DOHH2 (cell line): ENCODE data around the gene RRN3.
"Not testable (repeated sequence)": the region's sequence is repeated elsewhere in the genome, so short reads cannot be mapped to it uniquely, and the experiment has no call there.

Experiments used
- H3F3A ChIP-seq: fragments of 200-600 bp; sonication (generic), shearing (Covaris generic); 2 replicates; pipeline ENCODE4 v1.6.0; 2016; ENCODE audit warnings: antibody characterized with exemption, mild to moderate bottlenecking; ENCODE audit not compliant: control insufficient read depth, insufficient read depth
- H3K27ac ChIP-seq: fragments of 200-600 bp; sonication (generic); 2 replicates; pipeline ENCODE4 v1.5.1; 2014; ENCODE audit warnings: low read depth, mild to moderate bottlenecking, low read length, moderate library complexity
- H3K27me3 ChIP-seq: fragments of 200-600 bp; sonication (generic); 2 replicates; pipeline ENCODE4 v1.6.1; 2014; ENCODE audit warnings: mild to moderate bottlenecking, low read length, mixed read lengths; ENCODE audit not compliant: control insufficient read depth
- H3K36me3 ChIP-seq: fragments of 200-600 bp; sonication (generic); 2 replicates; pipeline ENCODE4 v1.6.1; 2014; ENCODE audit warnings: mild to moderate bottlenecking, low read length, moderate library complexity, mixed read lengths; ENCODE audit not compliant: control insufficient read depth
- H3K4me1 ChIP-seq: fragments of 200-600 bp; sonication (generic); 2 replicates; pipeline ENCODE4 v1.6.1; 2014; ENCODE audit warnings: mild to moderate bottlenecking, low read length, mixed read lengths; ENCODE audit not compliant: control insufficient read depth
- H3K4me2 ChIP-seq: fragments of 200-600 bp; sonication (generic); 2 replicates; pipeline ENCODE4 v1.6.0; 2014; ENCODE audit warnings: mild to moderate bottlenecking, low read length, moderate library complexity
- H3K4me3 ChIP-seq: fragments of 200-600 bp; sonication (generic); 2 replicates; pipeline ENCODE4 v1.5.1; 2014; ENCODE audit warnings: mild to moderate bottlenecking, low read length, mixed read lengths
- H3K79me2 ChIP-seq: fragments of 200-600 bp; sonication (generic); 2 replicates; pipeline ENCODE4 v1.6.1; 2014; ENCODE audit warnings: mild to moderate bottlenecking, low read length, mixed read lengths; ENCODE audit not compliant: control insufficient read depth
- H3K9me2 ChIP-seq: fragments of 200-600 bp; sonication (generic); replicated peaks from 2 replicates; pipeline ENCODE4 v1.6.1; 2014; ENCODE audit warnings: mild to moderate bottlenecking, low read length, mixed read lengths; ENCODE audit not compliant: control insufficient read depth
- H3K9me3 ChIP-seq: fragments of 200-600 bp; sonication (generic); 2 replicates; pipeline ENCODE4 v1.6.1; 2014; ENCODE audit warnings: antibody characterized with exemption, low read length, mixed read lengths; ENCODE audit not compliant: control insufficient read depth, insufficient read depth
- H4K20me1 ChIP-seq: fragments of 200-600 bp; sonication (generic); 2 replicates; pipeline ENCODE4 v1.6.0; 2014; ENCODE audit warnings: low read depth, mild to moderate bottlenecking, antibody characterized with exemption, low read length, moderate library complexity; ENCODE audit not compliant: control insufficient read depth, insufficient read depth
- CTCF ChIP-seq: fragments of 200-600 bp; sonication (generic); IDR thresholded peaks from one replicate; pipeline ENCODE4 v1.5.1; 2014; ENCODE audit warnings: antibody characterized with exemption, mild to moderate bottlenecking, low read depth, low read length; ENCODE audit not compliant: poor library complexity, severe bottlenecking
- EZH2phosphoT487 ChIP-seq: fragments of 200-600 bp; sonication (generic); IDR thresholded peaks from 2 replicates; pipeline ENCODE4 v1.6.1; 2017; ENCODE audit warnings: borderline replicate concordance, mild to moderate bottlenecking, antibody characterized with exemption, low read length, moderate library complexity, mixed read lengths

The RRN3 gene

GRCh38 chr16:15141586-15141985 lies 47.5 kb upstream of the RRN3 start:
- Histone ChIP-seq H4K20me1 (no peaks in the 10 kb centered on the region), H3K79me2 (peaks cover 4% of the 10 kb centered on the region; the same call in 1 of the 2 replicates)

GRCh38 chr16:15140444-15141365 lies 46.6 kb upstream of the RRN3 start:
- H3K36me3 ChIP-seq, H3K4me3 ChIP-seq, H3K79me2 ChIP-seq, H3K9me2 ChIP-seq, H3K27ac ChIP-seq, H3K4me2 ChIP-seq, H3K4me1 ChIP-seq, H3F3A ChIP-seq, H4K20me1 ChIP-seq, H3K9me3 ChIP-seq, H3K27me3 ChIP-seq: not testable (repeated sequence)

More at GRCh38 chr16:15141586-15141985, 47.5 kb upstream of the RRN3 start:
- H3K4me3 ChIP-seq: no peak overlapping the region
- no peaks in the 10 kb centered on the region for H3K9me2 ChIP-seq
- no peaks in the 10 kb centered on the region for H3K36me3 ChIP-seq
- TF ChIP-seq EZH2phosphoT487 (no peak), CTCF (no peak)
- no peaks in the 10 kb centered on the region for H3K4me1 ChIP-seq
- no peak overlapping the region for H3K27ac ChIP-seq
- no peak overlapping the region for H3K4me2 ChIP-seq
- no peaks in the 10 kb centered on the region for H3K27me3 ChIP-seq
- no peaks in the 10 kb centered on the region for H3K9me3 ChIP-seq
- H3F3A ChIP-seq: no peaks in the 10 kb centered on the region

GRCh38 chr16:15137514-15137913 lies 43.4 kb upstream of the RRN3 start:
- H3K9me2 ChIP-seq, H3K9me3 ChIP-seq, H3K27ac ChIP-seq, H3K36me3 ChIP-seq, H3K79me2 ChIP-seq, H3F3A ChIP-seq, H3K4me2 ChIP-seq, H3K4me3 ChIP-seq, H4K20me1 ChIP-seq, H3K4me1 ChIP-seq, H3K27me3 ChIP-seq: not testable (repeated sequence)

GRCh38 chr16:15135483-15136360 lies 41.6 kb upstream of the RRN3 start:
- not testable (repeated sequence) for H3K9me3 ChIP-seq, H3K4me1 ChIP-seq, H3K4me3 ChIP-seq, H3K9me2 ChIP-seq, H3K27me3 ChIP-seq, H3K27ac ChIP-seq, H3K79me2 ChIP-seq, H3K36me3 ChIP-seq, H4K20me1 ChIP-seq, H3K4me2 ChIP-seq, H3F3A ChIP-seq

- H3K4me1 ChIP-seq, H3K4me3 ChIP-seq, H3K9me2 ChIP-seq, H3K27me3 ChIP-seq, H3F3A ChIP-seq, H3K27ac ChIP-seq, H3K79me2 ChIP-seq, H3K9me3 ChIP-seq, H4K20me1 ChIP-seq, H3K4me2 ChIP-seq, H3K36me3 ChIP-seq: not testable (repeated sequence)
Measured at GRCh38 chr16:15134752-15135482, 40.8 kb upstream of the RRN3 start.

- H3K9me3 ChIP-seq, H3K4me1 ChIP-seq, H3K27me3 ChIP-seq, H3K4me3 ChIP-seq, H3K79me2 ChIP-seq, H3K4me2 ChIP-seq, H3F3A ChIP-seq, H3K27ac ChIP-seq, H3K9me2 ChIP-seq, H4K20me1 ChIP-seq, H3K36me3 ChIP-seq: not testable (repeated sequence)
Measured at GRCh38 chr16:15133554-15133953, 39.5 kb upstream of the RRN3 start.
